HCT116 (cell line): ENCODE measurements around the gene PPP1R14C. TPM values are rescaled to one million over a fixed set of nuclear protein-coding genes. Genes with fewer than 3 reads are reported as not detected.

Experiments used
- ATAC-seq: fragments of 200-7000 bp; cut with Tn5 transposase; 2 replicates; pipeline ENCODE4 v1.9.1; 2020; ENCODE audit warnings: mild to moderate bottlenecking, moderate library complexity
- BruUV-seq: library from RNA; stranded (reverse); fragments of 400-500 nt; replicated peaks from 2 replicates; lab custom pipeline; 2021; lab: Mats Ljungman, UMichigan
- CTCF ChIA-PET: fragments of 300-600 bp; sonication (Branson Sonifier 250); formaldehyde crosslinking; loops from one replicate; lab custom pipeline; 2021; ENCODE audit warnings: antibody characterized with exemption; lab: Charles Lee
- POLR2A ChIA-PET: fragments of 300-600, 350-600 bp; sonication (Branson Sonifier 250); formaldehyde crosslinking; loops from one replicate; lab custom pipeline; 2021; ENCODE audit warnings: antibody characterized with exemption; lab: Charles Lee
- RAD21 ChIA-PET, 2 experiments: fragments of 300-600 bp; sonication (Branson Sonifier 250); formaldehyde crosslinking; loops; one replicate each; lab custom pipeline; 2023; ENCODE audit warnings: low total read pairs in 2 of 2; ENCODE audit not compliant: uncharacterized antibody in 2 of 2, unreplicated experiment in 2 of 2, low non-redundant PET in 1 of 2; lab: Charles Lee
- DNase-seq: peaks from one replicate; pipeline ENCODE4 v3.0.0-alpha.2; 2010; ENCODE audit warnings: low read depth, low spot score
- H2AFZ ChIP-seq: fragments of 200-600 bp; shearing (Covaris generic), sonication (generic); 2 replicates; pipeline ENCODE4 v1.6.1; 2017; ENCODE audit warnings: low read depth, mixed run types, mixed read lengths, antibody characterized with exemption, low read length; ENCODE audit not compliant: poor library complexity, severe bottlenecking
- H3K27ac ChIP-seq: 2 replicates; pipeline ENCODE4 v1.5.1; 2012; ENCODE audit warnings: low read depth, low read length
- H3K27me3 ChIP-seq: fragments of 200-600 bp; sonication (generic); 2 replicates; pipeline ENCODE4 v1.6.1; 2016; ENCODE audit warnings: mixed run types, low read length, mixed read lengths; ENCODE audit not compliant: insufficient read depth
- H3K36me3 ChIP-seq, 2 experiments: fragments of 200-500 bp in 1 of 2; fragments of 200-600 bp in 1 of 2; sonication (Bioruptor generic) in 1 of 2; sonication (generic) in 1 of 2; 2 replicates each; pipeline versions ENCODE4 v1.5.1 to v1.6.1; 2014 to 2016; ENCODE audit warnings: low read length in 2 of 2, inconsistent platforms in 1 of 2, mixed read lengths in 1 of 2, mixed run types in 1 of 2; ENCODE audit not compliant: insufficient read depth in 2 of 2, control insufficient read depth in 1 of 2
- H3K4me1 ChIP-seq, 2 experiments: fragments of 200-600 bp in 1 of 2; sonication (generic) in 1 of 2; 2 replicates each; pipeline versions ENCODE4 v1.5.1 to v1.6.1; 2012 to 2017; ENCODE audit warnings: low read length in 2 of 2, inconsistent platforms in 1 of 2, mild to moderate bottlenecking in 1 of 2, mixed read lengths in 1 of 2, mixed run types in 1 of 2, moderate library complexity in 1 of 2; ENCODE audit not compliant: insufficient read depth in 2 of 2, control insufficient read depth in 1 of 2
- H3K4me2 ChIP-seq: fragments of 200-600 bp; sonication (generic); 2 replicates; pipeline ENCODE4 v1.6.1; 2017; ENCODE audit warnings: mixed run types, low read length, mixed read lengths
- H3K4me3 ChIP-seq, 2 experiments: fragments of 200-600 bp in 1 of 2; sonication (generic) in 1 of 2; replicated peaks in 1 of 2; 2 replicates each; pipeline ENCODE4 v1.5.1; 2011 to 2016; ENCODE audit warnings: low read length in 2 of 2, control low read depth in 1 of 2, low read depth in 1 of 2, mild to moderate bottlenecking in 1 of 2, mixed read lengths in 1 of 2, mixed run types in 1 of 2
- H3K79me2 ChIP-seq: fragments of 200-600 bp; sonication (generic); 2 replicates; pipeline ENCODE4 v1.6.1; 2017; ENCODE audit warnings: mild to moderate bottlenecking, mixed run types, low read length, moderate library complexity, mixed read lengths; ENCODE audit not compliant: insufficient read depth
- H3K9ac ChIP-seq: fragments of 200-600 bp; sonication (generic); 2 replicates; pipeline ENCODE4 v1.6.1; 2016; ENCODE audit warnings: low read length, mixed read lengths
- H3K9me2 ChIP-seq: fragments of 200-600 bp; sonication (generic), shearing (Covaris generic); 2 replicates; pipeline ENCODE4 v1.6.1; 2017; ENCODE audit warnings: mixed run types, mild to moderate bottlenecking, moderate library complexity; ENCODE audit not compliant: insufficient read depth
- H3K9me3 ChIP-seq, 2 experiments: fragments of 200-500 bp in 1 of 2; fragments of 200-600 bp in 1 of 2; sonication (Bioruptor generic) in 1 of 2; sonication (generic) in 1 of 2; 2 replicates each; pipeline ENCODE4 v1.6.1; 2014 to 2017; ENCODE audit warnings: low read length in 2 of 2, mixed read lengths in 2 of 2, inconsistent platforms in 1 of 2, low read depth in 1 of 2, mild to moderate bottlenecking in 1 of 2, mixed run types in 1 of 2, moderate library complexity in 1 of 2; ENCODE audit not compliant: control insufficient read depth in 1 of 2, insufficient read depth in 1 of 2
- H4K20me1 ChIP-seq: fragments of 200-600 bp; sonication (generic), shearing (Covaris generic); 2 replicates; pipeline ENCODE4 v1.6.1; 2017; ENCODE audit warnings: mixed run types, mild to moderate bottlenecking, moderate library complexity; ENCODE audit not compliant: insufficient read depth
- CBX3 ChIP-seq: IDR thresholded peaks from 2 replicates; pipeline ENCODE4 v1.6.1; 2012; ENCODE audit warnings: low read depth
- CEBPB ChIP-seq: IDR thresholded peaks from 2 replicates; pipeline ENCODE4 v1.6.1; 2012; ENCODE audit warnings: low read depth
- ELF1 ChIP-seq: IDR thresholded peaks from 2 replicates; pipeline ENCODE4 v1.6.1; 2012; ENCODE audit warnings: low read depth, borderline replicate concordance
- EZH2 ChIP-seq: fragments of 200-600 bp; sonication (generic); IDR thresholded peaks from 2 replicates; pipeline ENCODE4 v1.6.1; 2017; ENCODE audit warnings: antibody characterized with exemption, mixed run types
- EZH2phosphoT487 ChIP-seq: fragments of 200-600 bp; IDR thresholded peaks from 2 replicates; pipeline ENCODE4 v1.6.1; 2018; ENCODE audit warnings: antibody characterized with exemption, borderline replicate concordance
- JUND ChIP-seq: IDR thresholded peaks from 2 replicates; pipeline ENCODE4 v1.6.1; 2012
- POLR2A ChIP-seq: IDR thresholded peaks from 2 replicates; pipeline ENCODE4 v1.7.0; 2011; ENCODE audit warnings: borderline replicate concordance; ENCODE audit not compliant: insufficient read depth, insufficient read length; ENCODE audit errors: extremely low read depth
- POLR2AphosphoS5 ChIP-seq: IDR thresholded peaks from 2 replicates; pipeline ENCODE4 v1.6.1; 2011; ENCODE audit warnings: mild to moderate bottlenecking, low read depth, low read length, moderate library complexity
- SIN3A ChIP-seq: IDR thresholded peaks from 2 replicates; pipeline ENCODE4 v1.6.1; 2012; ENCODE audit warnings: low read depth
- SP1 ChIP-seq: IDR thresholded peaks from 2 replicates; pipeline ENCODE4 v1.6.1; 2012; ENCODE audit warnings: low read depth
- SRF ChIP-seq: IDR thresholded peaks from 2 replicates; pipeline ENCODE4 v1.6.1; 2012; ENCODE audit warnings: low read depth
- TCF7L2 ChIP-seq: IDR thresholded peaks from 2 replicates; pipeline ENCODE4 v1.7.0; 2011; ENCODE audit warnings: borderline replicate concordance, inconsistent platforms; ENCODE audit not compliant: insufficient read depth, insufficient read length; ENCODE audit errors: extremely low read depth
- YY1 ChIP-seq: IDR thresholded peaks from 2 replicates; pipeline ENCODE4 v1.6.1; 2011; ENCODE audit warnings: low read length, low read depth, moderate library complexity, mild to moderate bottlenecking; ENCODE audit not compliant: insufficient replicate concordance; ENCODE audit errors: extremely low read depth
- ZFX ChIP-seq: fragments of 450-650 bp; IDR thresholded peaks from 2 replicates; pipeline ENCODE4 v1.6.1; 2017
- ZNF274 ChIP-seq: fragments of 200-500 bp; sonication (Bioruptor generic); IDR thresholded peaks from 2 replicates; pipeline ENCODE4 v1.6.1; 2014; ENCODE audit warnings: mild to moderate bottlenecking, low read depth, low read length, inconsistent platforms
- intact Hi-C: fragments of 100-400 bp; cut with micrococcal nuclease; formaldehyde crosslinking; loops from 2 replicates; pipeline ENCODE4 v1.10.0; 2022
- total RNA-seq: library from RNA; stranded (reverse); gene quantifications from one replicate; pipeline ENCODE4 v1.2.1, GENCODE V29; 2021; ENCODE audit not compliant: unreplicated experiment
- TF ChIP-seq, protein P1 (sequence below): IDR thresholded peaks from 2 replicates; pipeline ENCODE4 v1.6.1; 2011; ENCODE audit warnings: mild to moderate bottlenecking, low read length, moderate library complexity; ENCODE audit not compliant: insufficient replicate concordance; ENCODE audit errors: extremely low read depth
- TF ChIP-seq, protein P2 (sequence below): IDR thresholded peaks from 2 replicates; pipeline ENCODE4 v1.6.1; 2012; ENCODE audit warnings: low read depth
- TF ChIP-seq, protein P3 (sequence below): IDR thresholded peaks from 2 replicates; pipeline ENCODE4 v1.6.1; 2012

PPP1R14C gene
- total RNA-seq, 1 experiment from 2014 or later = 7.8 TPM

DNA sequence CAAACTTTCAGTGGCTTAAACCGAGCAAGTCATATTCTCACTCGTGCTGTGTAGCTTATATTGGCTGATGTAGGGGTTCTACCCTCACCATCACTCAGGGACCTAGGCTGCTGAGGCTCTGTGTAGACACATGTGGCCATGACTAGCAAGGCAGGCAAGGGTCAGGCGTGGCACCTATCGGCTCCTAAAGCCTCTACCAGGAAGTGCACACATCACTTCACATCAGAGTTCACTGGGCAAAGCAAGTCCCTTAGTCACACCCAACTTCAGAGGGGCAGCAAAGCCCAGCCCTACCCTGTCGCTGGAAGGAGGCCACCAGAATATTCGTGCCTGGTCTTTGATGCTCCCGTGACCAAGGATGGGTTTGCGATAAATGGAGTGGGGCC is 42.9 kb downstream of the PPP1R14C start:
- Histone ChIP-seq H3K9ac (no peak overlapping the region), H2AFZ (no peak overlapping the region), H3K4me2 (no peak overlapping the region), H3K4me1 (peaks cover 0 to 4% of the 10 kb centered on the region in 2 experiments; a peak in 1 of 4 replicates), H3K4me3 (no peak overlapping the region), H3K27ac (no peak overlapping the region), H3K36me3 (no peaks in the 10 kb centered on the region), H3K9me2 (no peaks in the 10 kb centered on the region), H3K9me3 (no peaks in the 10 kb centered on the region), H3K79me2 (no peaks in the 10 kb centered on the region), H4K20me1 (no peaks in the 10 kb centered on the region), H3K27me3 (no peaks in the 10 kb centered on the region)
- ChIA-PET RAD21 (no interaction called here), CTCF (no interaction called here), POLR2A (no interaction called here)
- TF ChIP-seq ELF1 (no peak), SP1 (no peak), POLR2A (no peak), EZH2 (no peak), JUND (no peak), POLR2AphosphoS5 (no peak), CEBPB (no peak), EZH2phosphoT487 (no peak), ZFX (no peak), SIN3A (no peak), ZNF274 (no peak), YY1 (no peak), TCF7L2 (no peak), SRF (no peak), CBX3 (no peak)
- TF ChIP-seq, protein P1, sequence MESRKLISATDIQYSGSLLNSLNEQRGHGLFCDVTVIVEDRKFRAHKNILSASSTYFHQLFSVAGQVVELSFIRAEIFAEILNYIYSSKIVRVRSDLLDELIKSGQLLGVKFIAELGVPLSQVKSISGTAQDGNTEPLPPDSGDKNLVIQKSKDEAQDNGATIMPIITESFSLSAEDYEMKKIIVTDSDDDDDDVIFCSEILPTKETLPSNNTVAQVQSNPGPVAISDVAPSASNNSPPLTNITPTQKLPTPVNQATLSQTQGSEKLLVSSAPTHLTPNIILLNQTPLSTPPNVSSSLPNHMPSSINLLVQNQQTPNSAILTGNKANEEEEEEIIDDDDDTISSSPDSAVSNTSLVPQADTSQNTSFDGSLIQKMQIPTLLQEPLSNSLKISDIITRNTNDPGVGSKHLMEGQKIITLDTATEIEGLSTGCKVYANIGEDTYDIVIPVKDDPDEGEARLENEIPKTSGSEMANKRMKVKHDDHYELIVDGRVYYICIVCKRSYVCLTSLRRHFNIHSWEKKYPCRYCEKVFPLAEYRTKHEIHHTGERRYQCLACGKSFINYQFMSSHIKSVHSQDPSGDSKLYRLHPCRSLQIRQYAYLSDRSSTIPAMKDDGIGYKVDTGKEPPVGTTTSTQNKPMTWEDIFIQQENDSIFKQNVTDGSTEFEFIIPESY = no peak
- TF ChIP-seq, protein P2, sequence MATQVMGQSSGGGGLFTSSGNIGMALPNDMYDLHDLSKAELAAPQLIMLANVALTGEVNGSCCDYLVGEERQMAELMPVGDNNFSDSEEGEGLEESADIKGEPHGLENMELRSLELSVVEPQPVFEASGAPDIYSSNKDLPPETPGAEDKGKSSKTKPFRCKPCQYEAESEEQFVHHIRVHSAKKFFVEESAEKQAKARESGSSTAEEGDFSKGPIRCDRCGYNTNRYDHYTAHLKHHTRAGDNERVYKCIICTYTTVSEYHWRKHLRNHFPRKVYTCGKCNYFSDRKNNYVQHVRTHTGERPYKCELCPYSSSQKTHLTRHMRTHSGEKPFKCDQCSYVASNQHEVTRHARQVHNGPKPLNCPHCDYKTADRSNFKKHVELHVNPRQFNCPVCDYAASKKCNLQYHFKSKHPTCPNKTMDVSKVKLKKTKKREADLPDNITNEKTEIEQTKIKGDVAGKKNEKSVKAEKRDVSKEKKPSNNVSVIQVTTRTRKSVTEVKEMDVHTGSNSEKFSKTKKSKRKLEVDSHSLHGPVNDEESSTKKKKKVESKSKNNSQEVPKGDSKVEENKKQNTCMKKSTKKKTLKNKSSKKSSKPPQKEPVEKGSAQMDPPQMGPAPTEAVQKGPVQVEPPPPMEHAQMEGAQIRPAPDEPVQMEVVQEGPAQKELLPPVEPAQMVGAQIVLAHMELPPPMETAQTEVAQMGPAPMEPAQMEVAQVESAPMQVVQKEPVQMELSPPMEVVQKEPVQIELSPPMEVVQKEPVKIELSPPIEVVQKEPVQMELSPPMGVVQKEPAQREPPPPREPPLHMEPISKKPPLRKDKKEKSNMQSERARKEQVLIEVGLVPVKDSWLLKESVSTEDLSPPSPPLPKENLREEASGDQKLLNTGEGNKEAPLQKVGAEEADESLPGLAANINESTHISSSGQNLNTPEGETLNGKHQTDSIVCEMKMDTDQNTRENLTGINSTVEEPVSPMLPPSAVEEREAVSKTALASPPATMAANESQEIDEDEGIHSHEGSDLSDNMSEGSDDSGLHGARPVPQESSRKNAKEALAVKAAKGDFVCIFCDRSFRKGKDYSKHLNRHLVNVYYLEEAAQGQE = no peak
- TF ChIP-seq, protein P3, sequence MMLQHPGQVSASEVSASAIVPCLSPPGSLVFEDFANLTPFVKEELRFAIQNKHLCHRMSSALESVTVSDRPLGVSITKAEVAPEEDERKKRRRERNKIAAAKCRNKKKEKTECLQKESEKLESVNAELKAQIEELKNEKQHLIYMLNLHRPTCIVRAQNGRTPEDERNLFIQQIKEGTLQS = no peak
- ATAC-seq = no peak
- no peak for DNase-seq
- BruUV-seq = no TSS peak
- intact Hi-C loops = no loop called here
